GM10847 (cell line): ENCODE results near the gene RECK.

Source experiments
- POLR2A ChIP-seq: IDR thresholded peaks from 2 replicates; pipeline ENCODE4 v1.6.1; 2011; ENCODE audit not compliant: insufficient read length; ENCODE audit errors: extremely low read depth

Gene RECK

DNA sequence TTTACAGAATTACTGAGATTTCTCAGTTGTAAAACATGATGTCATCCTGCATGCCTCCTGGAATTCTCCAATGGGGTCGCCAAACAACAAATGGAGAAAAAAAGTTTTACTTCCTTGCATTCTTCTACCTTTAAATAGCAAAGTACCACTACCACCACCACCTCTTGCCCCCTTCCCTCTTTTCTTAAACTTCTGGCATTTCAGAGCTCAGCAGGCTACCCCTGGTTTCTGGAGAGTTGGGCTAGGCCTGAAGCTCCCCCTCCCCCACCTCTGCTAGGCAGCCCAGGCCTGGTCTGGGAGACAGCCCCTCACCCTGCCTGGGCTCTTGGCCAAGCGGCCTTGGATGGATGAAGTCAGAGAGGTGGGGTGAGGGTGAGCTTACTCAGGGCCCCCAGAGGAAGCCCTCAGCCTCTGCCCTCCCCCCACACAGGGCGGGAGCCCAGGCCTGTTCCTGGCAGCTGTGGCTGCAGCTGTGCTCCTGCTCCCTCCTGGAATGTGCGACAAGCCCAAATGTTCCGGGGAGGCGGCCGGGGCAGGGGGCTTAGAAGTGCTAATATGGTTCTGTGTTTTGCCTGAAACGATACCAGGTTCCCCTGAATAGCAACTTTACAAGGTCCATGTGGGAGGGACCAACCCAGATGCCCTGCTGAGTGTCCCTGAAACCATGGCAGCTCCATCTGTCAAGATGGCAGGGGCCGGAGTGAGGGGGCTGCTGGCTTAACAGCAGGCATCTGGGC, 126.5 kb downstream of the RECK start:
- TF ChIP-seq POLR2A: no peak

DNA sequence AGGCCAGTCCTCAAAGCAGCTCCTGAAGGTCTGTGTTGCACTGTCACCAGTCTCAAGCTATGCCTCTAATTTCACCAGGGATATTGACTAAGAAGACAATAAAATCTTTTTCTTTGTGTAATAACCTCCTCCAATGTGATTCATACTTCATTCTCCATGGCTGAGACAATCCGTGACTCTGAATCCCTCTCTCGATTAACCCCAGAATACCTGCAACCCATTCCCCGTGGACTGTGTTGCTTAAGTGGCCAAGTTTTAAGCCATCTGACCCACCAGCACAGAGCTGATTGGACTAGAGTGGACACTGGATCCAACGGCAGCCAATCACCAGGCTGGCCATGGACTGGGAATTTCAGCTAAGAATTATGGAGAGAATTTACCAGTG, 127.1 kb downstream of the RECK start:
- TF ChIP-seq POLR2A: no peak

DNA sequence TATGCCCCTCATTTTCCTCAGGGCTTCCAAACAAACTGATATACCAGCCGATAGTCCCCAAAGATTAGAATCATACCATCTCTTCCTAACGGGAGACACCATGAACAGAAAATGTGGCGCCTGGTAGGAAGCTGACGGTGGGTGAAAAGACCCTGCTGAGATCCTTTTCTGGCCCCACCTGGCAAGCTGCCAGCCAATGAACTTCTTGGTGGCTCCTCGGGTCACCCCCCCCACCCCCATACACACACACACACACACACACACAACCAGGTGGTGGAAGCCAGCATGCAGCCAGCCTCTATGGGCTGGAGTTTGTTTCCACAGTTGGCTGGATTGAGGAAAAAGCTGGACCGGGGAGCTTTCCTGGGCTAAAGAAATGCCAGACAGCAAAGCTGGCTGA, 127.7 kb downstream of the RECK start:
- no peak for TF ChIP-seq POLR2A

DNA sequence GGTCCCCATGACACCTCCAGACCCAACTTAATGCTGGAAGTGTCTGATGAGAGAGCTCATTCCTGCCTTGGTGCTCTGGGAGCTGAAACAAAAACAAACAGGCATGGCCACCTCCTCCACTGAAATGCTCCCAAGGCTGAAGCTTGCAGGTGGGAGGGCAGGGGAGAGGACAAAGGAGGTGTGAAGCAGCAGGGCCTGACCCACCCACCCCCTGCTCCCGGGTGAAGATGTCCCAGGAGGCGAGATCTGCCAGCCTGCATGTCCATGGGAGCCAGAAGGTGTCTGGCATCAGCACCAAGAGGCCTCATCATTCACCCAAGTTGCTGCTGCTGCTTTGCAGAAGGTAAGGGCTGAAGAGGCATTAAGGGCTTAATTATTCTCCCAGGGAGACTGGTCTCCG, 128.3 kb downstream of the RECK start:
- no peak for TF ChIP-seq POLR2A

DNA sequence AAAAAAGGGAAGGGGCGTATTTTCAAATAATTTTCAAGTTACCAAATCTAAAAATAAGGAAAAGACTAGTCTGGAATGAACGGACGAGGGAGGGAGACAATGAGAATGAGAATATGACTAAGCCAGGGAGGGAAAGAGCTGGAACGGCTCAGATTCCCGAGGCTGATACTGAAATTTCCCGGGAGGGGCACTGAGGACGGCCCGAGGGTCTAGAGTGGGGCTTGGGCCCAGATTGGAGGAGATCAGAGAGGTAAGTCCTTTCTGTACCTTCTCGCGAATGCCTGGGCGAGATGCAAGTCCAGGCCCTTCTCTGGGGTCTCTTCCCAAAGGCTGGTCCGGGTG, 129.1 kb downstream of the RECK start:
- TF ChIP-seq POLR2A: no peak

- TF ChIP-seq POLR2A: no peak
Measured at GRCh38 chr9:36166168-36166927, 129.6 kb downstream of the RECK start.

DNA sequence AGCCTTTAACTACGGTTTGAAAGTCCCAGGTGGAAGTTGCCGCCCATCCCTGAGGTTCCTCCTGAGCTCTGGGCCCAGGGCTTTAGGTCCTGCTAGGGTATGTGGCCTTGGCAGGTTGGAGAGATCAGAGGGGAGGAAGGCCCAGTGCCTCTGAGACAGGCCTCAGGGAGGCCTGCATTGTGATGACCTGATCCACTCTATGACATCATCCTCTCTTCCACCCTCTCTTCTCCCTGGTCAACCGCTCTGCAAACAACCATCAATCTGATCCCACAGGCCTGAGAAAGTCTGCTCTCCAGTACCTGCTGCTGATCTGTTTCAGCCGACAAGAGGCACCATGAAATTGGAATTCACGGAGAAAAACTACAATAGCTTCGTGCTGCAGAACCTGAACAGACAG, 132.5 kb downstream of the RECK start, which contains the start of gene CCIN:
Gene CCIN, plus strand, starts transcription at position 223 of the 400 bp plus-strand sequence. Its CDS starts 115 bp downstream, at position 338.
- TF ChIP-seq POLR2A: no peak

DNA sequence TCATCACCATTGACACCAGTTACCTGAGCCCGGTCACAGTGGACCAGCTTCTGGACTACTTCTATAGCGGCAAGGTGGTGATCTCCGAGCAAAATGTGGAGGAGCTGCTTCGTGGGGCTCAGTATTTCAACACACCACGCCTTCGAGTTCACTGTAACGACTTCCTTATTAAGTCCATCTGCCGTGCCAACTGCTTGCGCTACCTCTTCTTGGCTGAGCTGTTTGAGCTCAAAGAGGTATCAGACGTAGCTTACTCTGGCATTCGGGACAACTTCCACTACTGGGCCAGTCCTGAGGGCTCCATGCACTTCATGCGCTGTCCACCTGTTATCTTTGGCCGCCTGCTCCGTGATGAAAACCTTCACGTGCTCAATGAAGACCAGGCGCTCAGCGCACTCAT, 133.0 kb downstream of the RECK start:
- TF ChIP-seq POLR2A: no peak

GRCh38 chr9:36170531-36170930, 133.8 kb downstream of the RECK start:
- TF ChIP-seq POLR2A: no peak

GRCh38 chr9:36173861-36174260, 137.1 kb downstream of the RECK start:
- no peak for TF ChIP-seq POLR2A
